Activated gamma-delta T cell treated with Interleukin-2 at 50 U/mL for 16 hours (primary cell): ENCODE data around the gene STX4.

Experiments used
- DNase-seq: peaks from one replicate; pipeline ENCODE4 v3.0.0-alpha.2; 2020

STX4 gene

DNA sequence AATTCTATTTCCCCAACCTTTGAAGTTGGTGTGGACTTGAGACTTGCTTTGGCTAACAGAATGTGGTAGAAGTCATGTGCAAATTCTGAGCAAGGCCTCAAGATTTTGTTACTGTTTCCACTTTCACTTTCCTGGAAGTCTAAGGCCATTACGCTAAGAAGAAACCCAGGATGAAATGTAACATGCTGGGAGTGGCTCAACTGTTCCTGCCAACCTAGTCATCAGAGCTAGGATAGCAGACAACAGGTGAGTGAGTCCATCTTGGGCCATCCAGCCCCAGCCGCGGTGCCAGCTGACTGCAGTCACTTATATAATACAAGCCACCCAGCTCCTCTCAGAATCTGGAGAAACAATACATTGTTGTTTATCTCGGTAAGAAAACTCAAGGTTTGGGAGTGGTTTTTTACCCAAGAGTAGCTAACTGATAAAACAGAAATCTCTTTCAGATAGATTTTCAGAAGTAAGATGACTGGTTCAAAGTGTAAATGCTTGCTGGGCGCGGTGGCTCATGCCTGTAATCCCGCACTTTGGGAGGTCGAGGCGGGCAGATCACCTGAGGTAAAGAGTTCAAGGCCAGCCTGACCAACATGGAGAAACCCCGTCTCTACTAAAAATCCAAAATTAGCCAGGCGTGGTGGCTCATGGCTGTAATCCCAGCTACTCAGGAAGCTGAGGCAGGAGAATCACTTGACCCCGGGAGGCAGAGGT, 10.7 kb upstream of the STX4 start:
- no peak for DNase-seq

DNA sequence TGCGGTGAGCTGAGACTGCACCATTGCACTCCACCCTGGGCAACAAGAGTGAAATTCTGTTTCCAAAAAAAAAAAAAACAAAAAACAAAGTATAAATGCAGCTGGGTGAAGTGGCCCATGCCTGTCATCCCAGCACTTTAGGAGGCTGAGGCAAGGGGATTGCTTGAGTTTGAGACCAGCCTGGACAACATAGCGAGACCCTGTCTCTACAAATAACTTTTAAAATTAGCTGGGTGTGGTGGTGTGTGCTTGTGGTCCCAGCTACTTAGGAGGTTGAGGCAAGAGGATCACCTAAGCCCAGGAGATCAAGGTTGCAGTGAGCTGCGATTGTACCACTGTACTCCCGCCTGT, 10.1 kb upstream of the STX4 start:
- DNase-seq, result no peak

- no peak for DNase-seq
These were observed 9.6 kb upstream of the STX4 start for GRCh38 chr16:31023627-31024226.

DNA sequence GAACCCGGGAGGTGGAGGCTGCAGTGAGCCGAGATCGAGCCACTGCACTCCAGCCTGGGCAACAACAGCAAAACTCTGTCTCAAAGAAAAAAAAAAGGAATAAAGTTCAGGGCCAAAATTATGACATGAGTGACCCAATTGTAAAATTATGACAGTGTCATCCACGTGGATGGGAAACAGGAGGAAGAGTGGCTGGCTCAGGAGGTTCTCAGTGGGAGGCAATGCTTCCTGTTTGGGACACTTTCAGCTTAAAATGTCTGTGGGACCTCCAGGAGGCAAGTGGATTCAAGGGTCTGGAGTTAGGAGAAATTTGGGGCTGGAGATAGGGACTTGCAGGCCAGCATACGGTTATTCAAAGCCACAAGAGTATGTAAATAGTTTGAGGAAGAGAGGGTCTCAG, 8.0 kb upstream of the STX4 start:
- DNase-seq, result no peak

- DNase-seq, result no peak
These were observed 4.1 kb upstream of the STX4 start for GRCh38 chr16:31029272-31029671.

DNA sequence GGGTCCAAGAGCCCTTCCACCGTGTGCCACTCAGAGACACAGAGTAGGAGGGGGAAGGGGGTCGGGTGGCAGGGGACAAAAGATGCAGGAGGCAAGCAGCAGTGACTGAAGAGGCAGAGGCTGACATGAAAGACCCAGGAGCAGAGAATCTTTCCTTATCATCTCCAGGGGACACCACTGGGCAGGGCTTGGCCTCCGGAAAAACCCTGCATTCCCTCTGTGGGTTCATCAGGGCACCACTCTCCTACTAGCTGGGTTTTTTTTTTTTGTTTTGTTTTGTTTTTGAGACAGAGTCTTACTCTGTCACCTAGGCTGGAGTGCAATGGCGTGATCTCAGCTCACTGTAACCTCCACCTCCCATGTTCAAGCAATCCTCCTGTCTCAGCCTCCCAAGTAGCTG, 2.1 kb upstream of the STX4 start:
- no peak for DNase-seq

DNA sequence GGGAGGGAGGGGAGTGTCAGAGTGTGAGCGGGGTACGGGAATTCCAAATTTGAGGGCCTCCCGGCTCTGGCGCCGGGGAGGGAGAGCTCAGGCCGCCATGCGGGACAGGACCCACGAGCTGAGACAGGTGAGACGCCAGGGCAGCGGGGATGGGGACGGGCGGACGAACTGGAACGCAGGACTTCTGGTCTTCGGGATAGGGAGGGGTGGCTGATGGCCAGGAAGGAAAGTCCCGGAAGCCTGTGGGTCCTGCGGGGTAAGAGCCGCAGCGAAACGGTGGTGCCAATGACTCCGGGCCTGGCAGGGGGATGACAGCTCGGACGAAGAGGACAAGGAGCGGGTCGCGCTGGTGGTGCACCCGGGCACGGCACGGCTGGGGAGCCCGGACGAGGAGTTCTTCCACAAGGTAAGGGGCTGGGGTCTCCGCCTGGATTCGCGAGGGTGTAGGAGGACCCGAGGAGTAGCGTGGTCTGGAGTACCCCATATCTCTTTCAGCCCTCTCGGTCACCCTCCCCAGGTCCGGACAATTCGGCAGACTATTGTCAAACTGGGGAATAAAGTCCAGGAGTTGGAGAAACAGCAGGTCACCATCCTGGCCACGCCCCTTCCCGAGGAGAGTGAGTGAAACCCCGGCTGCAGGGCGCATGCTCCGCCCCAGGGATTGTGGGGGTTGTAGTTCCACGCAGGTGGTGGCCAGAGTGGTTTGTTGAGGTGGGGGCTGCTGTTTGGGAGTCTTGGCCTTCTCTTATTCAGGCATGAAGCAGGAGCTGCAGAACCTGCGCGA, 543 bp downstream of the STX4 start:
- peak; percentile 84 for DNase-seq

- DNase-seq, result no peak
These were observed 3.3 kb downstream of the STX4 start for GRCh38 chr16:31036691-31037090.

DNA sequence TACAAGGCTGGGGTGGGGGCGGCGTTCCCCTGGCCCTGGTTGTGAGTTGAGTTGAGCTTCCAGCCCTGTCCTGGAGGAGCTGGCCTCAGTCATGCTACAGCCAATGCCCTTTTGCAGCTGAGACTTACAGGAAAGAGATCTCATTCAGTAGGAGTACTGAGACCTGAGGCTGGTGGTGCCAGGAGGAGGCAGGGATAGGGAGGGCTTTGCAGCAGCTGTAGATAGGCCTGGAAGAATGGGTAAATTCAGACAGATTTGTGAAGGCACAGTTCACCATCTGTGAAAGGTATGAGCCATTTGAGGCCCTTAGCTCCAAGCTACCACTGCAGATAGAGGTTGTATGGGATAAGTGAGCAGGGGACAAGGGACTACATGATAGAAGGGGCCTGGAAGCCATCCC, 5.6 kb downstream of the STX4 start:
- no peak for DNase-seq

GRCh38 chr16:31042866-31043265, 9.5 kb downstream of the STX4 start:
- no peak for DNase-seq

- no peak for DNase-seq
These were observed 10.0 kb downstream of the STX4 start for GRCh38 chr16:31043352-31043751.

- DNase-seq, result no peak
These were observed 10.6 kb downstream of the STX4 start for GRCh38 chr16:31043898-31044481.

GRCh38 chr16:31050280-31051030, 17.1 kb downstream of the STX4 start:
- DNase-seq, result no peak

DNA sequence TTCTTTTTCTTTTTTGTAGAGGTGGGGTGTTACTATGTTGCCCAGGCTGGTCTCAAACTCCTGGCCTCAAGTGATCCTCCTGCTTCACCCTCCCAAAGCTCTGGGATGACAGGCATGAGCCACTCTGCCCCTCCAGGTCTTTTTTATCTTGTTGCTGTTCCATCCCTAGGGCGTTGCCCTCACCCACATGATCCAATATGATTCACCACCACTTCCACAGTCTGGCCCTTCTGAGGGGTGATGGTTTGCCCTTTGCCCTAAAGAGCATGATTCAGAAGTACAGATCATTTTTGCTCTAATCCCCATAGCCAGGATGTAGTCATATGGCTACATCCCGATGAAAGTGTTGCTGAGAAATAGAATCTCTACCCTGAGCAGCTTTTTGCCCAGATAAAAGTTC, 18.8 kb downstream of the STX4 start:
- no peak for DNase-seq

DNA sequence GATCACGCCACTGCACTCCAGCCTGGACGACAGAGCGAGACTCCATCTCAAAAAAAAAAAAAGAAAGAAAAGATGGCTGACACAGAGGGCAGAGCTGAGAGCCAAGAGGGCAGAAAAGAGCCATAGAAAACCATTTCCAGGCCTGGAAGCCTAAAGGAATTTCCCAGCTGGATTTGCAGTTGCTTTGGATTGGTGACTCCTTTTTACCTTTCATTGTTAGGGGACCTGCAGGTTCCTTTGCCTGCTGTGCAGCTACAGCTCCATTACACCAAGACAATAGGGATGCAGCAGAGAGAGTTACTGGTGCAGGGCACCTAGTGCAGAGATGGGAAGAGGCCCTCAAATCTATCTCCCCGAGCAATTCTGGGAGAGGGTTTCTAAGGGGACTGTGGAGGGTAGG, 22.3 kb downstream of the STX4 start:
- no peak for DNase-seq

- no peak for DNase-seq
These were observed 27.9 kb downstream of the STX4 start for GRCh38 chr16:31061126-31061812.

- no peak for DNase-seq
These were observed 28.6 kb downstream of the STX4 start for GRCh38 chr16:31061813-31062440.

DNA sequence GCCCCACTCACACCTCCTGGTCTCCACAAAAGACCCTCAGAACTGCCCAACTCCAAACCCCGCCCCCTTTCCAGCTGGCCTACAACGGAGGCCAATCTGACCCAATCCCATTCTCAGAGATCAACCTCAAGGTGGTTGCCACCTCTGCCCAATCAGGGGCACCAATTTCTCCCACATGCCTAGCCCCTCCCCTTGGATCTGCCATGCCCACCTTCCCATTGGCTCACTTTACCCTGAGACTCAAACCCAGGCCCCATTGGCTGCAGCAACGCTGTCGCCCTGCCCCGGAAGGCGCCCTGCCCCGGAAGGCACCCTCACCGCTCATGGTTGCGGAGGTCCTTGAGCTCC, 30.1 kb downstream of the STX4 start:
- DNase-seq, result no peak

- DNase-seq, result peak; percentile 26
These were observed 30.7 kb downstream of the STX4 start for GRCh38 chr16:31063843-31064611.

- DNase-seq, result no peak
These were observed 31.6 kb downstream of the STX4 start for GRCh38 chr16:31064882-31065461.

GRCh38 chr16:31067342-31067741, 34.0 kb downstream of the STX4 start:
- no peak for DNase-seq
